HG02973 (cell line): ENCODE measurements around the gene ZNF133.
"Not testable (repeated sequence)": the region's sequence is repeated elsewhere in the genome, so short reads cannot be mapped to it uniquely, and the experiment has no call there.

Source experiments
- ATAC-seq: cut with Tn5 transposase; IDR thresholded peaks from one replicate; pipeline ENCODE4 v1.9.1; 2021; ENCODE audit warnings: moderate library complexity; ENCODE audit not compliant: unreplicated experiment

ZNF133 gene

DNA sequence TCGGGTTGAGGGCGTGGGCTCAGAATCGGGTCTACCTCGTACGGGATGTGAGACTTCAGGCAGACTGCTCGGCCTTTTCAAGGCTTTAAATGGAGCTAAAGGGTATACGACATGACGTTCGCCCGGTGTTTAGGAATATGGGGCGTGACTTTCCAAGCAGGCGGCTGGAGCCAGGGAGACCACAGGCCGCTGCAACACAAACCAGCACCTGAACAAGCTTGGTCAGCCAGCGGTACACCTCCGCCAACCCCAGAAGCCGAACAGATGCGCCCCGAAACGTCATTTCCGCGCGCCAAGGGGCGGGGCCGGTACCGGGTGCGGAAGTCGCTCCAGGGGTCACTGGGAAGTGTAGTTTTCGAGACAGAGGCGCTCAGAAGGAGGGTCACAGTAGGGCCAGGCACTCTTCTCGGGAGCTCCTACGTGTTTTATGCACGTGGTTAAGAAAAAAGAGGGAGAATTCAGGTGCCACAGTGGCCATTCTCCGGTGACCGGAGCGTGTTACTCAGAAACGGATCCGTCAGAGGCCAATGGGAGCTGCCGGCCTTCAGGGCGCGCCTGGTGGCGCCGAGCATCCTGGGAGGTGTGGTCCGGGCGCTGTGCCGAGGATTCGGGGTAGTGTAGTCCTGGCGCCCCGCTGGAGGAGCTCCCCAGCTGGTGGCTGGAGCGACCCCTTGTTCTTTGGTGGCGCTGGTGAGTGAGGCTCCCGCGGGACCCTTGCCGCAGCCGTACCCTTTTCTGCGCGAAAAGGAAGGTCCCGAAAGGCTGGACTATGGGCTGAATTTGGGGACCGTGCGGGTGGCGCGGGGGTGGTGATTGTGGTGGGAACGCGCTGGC lies at the start of gene ZNF133:
Gene ZNF133, plus strand, starts transcription at position 613 of the 834 bp plus-strand sequence. CDS start 17,160 bp downstream, outside the sequence.
- ATAC-seq: peak; percentile 94

DNA sequence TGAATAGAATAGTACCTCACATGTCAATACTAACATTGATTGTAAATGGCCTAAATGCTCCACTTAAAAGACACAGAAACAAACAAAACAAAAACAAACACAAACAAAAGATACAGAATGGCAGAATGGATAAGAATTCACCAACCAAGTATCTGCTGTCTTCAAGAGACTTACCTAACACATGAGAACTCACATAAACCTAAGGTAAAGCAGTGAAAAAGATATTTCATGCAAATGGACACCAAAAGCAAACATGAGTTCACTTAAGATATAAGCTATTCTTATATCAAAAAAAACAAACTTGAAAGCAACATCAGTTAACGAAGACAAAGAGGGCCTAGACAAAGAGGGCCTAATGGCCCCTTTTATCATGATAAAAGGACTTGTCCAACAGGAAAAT lies 47.3 kb upstream of the ZNF133 start:
- ATAC-seq: no peak

DNA sequence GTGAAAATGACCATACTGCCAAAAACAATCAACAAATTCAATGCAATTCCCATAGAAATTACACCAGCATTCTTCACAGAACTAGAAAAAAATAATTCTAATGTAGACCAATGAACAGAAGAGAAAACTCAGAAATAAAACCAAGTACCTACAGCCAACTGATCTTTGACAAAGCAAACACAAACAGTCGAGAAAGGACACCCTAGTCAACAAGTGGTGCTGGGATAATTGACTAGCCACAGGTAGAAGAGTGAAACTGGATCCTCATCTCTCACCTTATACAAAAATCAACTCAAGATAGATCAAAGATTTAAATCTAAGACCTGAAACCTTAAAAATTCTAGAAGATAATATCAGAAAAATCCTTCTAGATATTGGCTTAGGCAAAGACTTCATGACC lies 44.5 kb upstream of the ZNF133 start:
- ATAC-seq: no peak

DNA sequence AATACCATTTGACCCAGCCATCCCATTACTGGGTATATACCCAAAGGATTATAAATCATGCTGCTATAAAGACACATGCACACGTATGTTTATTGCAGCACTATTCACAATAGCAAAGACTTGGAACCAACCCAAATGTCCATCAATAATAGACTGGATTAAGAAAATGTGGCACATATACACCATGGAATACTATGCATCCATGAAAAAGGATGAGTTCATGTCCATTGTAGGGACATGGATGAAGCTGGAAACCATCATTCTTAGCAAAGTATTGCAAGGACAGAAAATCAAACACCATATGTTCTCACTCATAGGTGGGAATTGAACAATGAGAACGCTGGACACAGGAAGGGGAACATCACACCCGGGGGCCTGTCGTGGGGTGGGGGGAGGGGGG lies 39.8 kb upstream of the ZNF133 start:
- ATAC-seq: not testable (repeated sequence)

DNA sequence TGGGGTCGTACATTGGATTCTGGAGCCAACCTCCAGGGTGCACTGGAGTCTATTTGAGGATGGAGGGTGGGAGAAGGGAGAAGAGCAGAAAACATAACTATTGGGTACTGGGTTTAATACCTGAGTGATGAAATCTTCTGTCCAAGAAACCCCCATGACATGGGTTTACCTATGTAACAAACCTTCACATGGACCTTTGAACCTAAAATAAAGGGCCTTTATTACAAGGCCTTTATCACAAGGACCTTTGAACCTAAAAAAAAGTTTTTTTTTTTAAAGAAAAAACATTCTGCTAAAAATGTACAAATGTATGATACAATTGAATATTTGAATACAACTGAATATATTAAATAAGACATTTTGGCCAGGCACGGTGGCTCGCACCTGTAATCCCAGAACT lies 38.1 kb upstream of the ZNF133 start:
- ATAC-seq: no peak

DNA sequence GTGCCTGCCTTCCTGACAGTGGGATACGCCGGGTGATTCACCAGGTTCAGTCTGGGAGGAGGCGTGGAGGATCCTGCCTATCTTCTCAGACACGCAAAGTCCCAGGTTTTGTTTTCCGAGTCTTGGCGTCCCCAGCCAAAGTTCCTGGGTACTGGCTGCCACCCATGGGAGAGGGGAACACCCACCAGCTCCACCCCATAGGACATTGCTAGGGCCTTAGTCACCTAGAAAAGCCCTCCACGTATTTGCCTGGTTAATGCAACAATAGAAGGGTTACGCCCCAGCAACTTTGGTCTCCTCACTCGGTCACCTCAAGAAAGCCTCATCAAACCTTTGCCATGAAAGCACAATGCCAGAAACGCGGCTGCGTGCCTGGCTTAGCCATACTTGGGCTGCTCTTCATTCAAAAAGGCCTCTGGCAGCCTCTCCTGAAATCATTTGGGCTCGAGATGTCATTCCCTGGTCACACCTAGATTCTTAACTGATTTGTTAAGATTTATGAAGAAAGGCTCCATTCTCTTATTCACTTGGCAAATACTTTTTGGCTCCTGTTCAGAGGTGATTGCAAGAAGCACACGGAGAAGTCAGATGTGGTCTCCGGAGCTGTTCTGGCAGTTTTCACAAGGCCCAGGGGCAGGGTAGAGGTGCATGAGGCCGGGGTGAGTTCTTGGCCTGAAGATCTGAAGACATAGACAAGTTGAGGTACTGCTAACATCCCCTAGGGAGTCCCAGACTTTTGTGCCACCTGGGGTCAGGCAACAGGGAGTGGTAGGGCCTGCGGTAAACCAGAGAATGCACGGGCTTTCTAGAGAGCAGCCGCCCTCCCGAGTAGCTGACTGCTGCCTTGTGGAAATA lies 35.5 kb upstream of the ZNF133 start:
- no peak for ATAC-seq

DNA sequence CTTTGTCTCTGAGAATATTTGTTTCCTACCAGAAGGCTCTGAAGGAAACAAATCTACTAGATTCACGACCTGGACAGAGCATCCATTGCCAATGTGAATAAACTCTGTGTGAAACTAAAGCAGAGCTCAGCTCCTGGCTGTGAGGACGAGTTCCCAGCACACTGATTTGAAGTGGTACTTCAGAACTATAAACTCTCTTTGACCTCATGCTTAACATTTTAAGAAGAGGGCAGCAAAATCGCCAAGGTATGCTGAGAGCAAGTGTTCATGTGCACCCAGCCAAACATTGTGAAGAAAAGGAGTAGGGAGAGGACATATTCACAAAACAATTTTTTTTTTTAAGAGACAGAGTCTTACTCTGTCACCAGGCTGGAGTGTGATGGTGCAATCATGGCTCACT lies 33.7 kb upstream of the ZNF133 start:
- ATAC-seq: no peak

DNA sequence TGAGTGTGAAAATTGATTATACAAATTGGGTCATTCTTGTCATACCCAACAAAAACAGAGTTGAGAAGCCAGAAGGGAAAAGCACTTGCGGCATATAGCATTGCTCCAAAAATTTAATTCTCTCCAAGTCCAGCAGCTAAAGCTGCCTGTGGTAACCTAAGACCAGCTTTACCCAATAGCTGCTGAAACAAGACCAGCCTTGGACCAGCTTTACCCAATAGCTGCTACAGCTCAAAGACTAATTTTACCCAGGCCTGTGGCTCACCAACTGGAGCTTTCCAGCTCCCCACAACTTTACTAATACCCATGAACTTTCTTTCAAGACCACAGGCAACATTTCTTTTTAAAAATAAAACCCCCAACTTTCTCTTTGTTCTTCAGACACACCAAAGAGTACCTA lies 32.8 kb upstream of the ZNF133 start:
- ATAC-seq: no peak

DNA sequence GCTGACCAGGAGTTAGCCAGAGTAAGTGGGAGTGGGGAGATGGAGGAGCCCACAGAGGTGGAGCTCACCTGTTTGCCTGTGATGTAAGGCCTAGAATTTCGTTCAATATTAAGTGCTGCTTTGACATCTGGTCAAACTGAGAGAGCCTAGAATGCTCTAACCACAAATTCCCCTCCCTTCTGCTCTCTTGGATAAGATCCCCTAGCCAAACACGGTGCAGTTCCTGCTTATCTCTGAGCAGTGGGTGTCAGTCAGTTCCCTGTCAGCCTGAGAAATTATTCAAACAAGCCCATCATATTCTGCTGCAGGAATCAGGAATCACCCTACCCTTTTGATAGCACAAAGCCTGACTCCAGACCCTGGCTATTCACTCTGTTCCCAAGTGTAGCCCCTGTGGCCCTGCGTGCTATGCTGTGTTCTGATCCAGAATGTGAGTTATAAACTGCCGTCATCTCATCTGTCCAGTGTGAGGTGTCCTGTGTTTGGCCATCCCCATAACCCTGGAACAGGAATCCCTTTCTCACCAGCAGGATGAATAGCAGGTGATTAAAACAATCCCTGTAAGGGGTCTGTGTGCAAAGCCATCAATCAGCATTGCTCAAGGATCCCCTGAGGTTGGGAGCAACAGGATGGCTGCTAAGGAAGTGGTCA lies 31.8 kb upstream of the ZNF133 start:
- ATAC-seq: no peak

DNA sequence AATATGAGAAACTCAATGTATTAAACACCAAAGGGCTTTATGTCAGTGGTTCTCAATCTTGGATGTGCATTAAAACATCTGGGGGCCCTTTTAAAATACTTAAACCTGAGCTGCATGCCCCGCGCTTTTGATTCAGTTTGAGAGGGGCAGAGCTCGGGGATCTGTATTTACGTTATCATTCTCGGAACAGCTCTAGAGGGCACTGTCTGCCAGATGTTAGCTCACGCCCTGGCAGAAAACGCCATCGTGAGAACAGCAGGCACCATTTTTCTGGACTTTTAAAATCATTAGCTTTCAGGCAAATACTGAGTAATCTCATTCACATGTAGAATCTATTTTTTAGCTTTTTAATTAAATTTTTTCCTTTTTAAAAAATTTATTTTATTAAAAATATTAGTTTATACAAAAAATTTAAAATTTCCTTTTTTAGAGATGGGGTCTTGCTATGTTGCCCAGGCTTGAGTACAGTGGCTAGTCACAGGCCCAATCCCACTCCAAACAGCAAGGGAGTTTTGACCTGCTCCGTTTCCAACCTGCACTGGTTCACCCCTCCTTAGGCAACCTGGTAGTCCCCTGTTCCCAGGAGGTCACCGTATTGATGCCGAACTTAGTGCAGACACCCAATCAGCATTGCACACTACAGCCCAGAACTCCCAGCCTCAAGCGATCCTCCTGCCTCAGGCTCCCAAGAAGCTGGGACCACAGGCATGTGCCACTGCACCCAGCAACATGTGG lies 30.0 kb upstream of the ZNF133 start:
- no peak for ATAC-seq

DNA sequence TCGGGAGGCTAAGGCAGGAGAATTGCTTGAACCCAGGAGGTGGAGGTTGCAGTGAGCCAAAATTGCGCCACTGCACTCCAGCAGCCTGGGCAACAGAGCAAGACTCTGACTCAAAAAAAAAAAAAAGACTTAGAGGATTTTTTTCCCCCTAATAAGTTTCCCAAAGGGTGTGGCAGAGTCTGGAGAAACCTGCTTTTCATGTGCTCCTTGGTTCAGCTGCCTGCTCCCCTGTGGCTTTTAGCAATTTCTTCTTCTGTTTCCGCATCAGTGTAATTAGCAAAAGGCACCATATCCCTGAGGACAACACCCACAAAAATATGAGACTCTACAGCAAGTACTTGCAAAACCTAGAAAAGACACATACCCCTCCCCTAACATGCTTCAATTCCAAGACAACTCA lies 28.6 kb upstream of the ZNF133 start:
- ATAC-seq: no peak

DNA sequence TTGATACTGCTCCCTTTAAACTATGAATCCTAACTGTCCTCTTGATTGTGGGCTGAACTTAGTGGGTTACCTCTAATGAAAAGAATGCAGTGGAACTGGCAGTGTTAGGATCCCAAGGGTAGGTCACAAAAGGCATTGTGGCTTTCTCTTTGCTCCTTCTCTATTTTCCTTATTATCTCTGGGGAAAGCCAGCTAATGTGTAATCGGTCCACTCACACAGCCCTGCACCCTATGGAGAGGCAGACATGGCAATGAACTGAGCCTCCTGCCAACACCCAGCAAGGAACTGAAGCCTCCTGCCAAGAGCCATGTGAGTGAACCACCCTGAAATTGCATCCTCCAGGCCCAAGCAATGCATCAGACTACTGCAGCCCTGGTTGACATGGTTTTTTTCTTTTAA lies 24.6 kb upstream of the ZNF133 start:
- no peak for ATAC-seq

DNA sequence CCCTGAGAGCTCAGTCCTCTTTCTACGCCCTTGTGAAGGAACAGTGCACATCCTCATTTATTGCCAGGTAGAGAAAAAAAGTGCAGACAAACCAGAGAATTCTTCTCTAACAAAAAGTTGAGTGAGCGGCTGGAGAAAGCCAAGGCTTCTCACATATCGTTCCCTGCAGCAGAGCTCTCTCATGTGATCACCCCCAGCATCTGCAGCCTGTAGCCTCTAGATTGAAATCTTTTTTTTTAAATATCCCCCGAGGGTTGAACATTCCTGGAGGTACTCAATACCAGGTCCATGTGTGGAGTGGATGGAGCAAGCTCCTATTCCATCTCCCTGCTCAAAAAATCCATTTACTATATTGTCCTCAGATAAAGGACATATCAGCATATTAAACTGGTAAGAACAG lies 22.9 kb upstream of the ZNF133 start:
- ATAC-seq: no peak

DNA sequence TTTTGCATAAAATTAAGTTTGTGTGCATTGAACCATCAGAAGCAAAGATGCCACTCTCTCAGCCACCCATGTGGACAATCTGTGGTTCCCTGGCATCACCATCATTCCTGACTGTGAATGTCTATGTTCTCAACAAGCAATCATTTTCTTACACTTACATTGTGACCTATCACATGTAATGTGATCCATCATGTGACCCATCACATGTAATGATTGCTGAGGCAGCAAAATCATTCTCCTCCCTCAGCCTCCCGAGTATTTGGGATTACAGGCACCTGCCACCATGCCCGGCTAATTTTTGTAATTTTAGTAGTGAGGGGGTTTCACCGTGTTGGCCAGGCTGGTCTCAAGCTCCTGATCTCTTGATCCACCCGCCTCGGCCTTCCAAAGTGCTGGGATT lies 22.0 kb upstream of the ZNF133 start:
- ATAC-seq: no peak

DNA sequence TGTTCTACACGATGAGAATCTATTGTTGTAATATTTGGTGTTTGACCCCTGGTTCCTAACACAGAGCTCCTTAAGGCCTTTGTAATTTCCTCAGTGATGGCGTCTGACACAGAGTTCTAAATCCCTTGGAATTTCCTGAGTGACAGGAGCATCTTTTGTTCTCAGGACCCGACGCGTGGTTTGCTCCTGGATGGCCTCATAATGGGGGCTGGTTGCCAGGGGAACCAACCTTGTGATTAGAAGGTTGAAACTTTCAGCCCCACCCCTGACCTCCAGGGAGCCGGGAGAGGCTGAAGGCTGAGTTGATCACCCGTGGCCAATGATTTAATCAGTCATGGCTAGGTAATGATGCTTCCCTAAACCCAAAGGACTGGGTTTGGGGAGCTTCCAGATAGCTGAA lies 20.5 kb upstream of the ZNF133 start:
- ATAC-seq: no peak

DNA sequence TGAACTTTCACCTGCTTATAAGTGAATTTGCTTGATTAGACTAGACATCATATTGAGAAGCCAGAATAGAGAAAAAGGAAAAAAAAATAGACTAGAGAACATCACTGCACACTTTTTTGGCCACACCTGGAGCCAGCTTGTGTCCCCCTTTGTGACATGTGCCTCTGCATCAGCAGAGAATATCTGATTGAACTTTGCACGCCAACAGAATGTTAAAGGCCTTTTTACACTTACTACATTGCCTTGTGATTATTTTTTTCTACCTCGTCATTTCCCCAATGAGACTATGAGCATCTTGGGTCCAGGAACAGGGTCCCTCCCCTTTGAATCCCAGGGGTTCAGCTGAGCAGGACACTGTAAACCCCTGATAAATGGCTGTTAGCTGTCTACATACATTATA lies 17.2 kb upstream of the ZNF133 start:
- ATAC-seq: no peak

DNA sequence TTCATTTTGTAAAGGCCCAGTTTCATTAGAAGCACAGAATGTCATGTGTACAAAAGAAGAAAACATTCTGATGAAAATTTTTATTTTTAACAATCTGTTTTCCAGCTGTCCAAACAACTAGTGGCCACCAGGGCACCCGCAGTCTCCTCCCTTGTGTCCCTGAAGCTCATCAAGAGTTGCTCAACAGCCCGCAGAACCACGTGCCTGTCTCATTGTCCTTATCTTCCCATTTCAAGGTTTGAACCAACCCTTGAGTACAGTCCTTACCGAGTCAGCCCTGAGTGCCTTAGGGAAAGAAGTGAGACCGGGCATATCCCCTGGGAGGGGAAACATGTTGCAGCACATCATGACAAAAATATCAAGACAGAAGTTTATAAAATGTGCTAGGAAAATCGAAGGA lies 15.9 kb upstream of the ZNF133 start:
- no peak for ATAC-seq

DNA sequence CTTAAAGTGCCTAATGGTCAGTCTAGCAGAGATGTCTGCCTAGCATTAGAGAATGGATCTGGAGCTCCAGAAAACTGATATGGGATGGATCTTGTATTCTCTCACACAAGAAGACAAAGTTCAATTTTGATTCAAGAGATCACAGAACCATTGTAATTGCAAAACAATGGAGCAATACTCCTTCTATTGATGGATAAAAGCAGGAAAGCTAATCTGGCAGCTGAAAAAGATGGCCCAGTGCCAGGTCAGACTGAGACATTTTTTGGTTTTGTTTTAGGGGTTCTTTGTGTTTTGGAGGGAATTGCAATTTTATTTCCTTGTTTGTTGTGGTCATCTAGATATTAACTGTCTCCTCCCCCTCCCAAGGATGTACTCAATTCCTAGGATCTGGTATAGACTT lies 14.6 kb upstream of the ZNF133 start:
- no peak for ATAC-seq

DNA sequence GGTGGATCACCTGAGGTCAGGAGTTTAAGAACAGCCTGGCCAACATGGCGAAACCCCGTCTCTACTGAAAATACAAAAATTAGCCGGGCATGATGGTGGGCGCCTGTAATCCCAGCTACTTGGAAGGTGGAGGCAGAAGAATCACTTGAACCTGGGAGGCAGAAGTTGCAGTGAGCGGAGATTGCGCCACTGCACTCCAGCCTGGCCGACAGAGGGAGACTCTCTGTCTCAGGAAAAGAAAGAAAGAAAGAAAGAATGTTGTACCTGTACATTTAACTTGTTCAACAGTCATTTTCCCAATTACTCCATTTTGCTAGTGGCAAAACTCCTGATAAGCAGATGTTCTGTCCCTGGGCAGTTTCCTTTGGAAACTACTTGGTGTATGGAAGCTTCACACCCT lies 12.4 kb upstream of the ZNF133 start:
- not testable (repeated sequence) for ATAC-seq

DNA sequence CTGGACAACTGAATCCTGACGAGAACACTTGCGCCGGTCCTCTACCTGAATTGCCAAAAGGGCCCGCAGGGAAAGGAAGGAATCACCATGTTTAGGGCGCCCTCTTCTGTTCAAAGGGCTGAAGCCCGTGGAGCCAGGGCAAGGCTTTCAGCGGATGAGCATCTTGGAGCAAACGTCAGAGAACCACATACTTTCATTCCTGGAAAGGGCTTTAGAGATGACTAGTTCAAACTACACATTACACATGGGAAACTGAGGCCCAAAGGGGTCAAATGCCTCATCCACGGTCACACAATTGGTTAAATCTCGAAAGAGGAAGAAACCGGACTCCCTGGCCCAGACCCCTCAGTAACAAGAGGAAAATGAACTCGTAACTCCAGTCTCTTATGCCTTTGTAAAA lies 11.5 kb upstream of the ZNF133 start:
- peak; percentile 40 for ATAC-seq

DNA sequence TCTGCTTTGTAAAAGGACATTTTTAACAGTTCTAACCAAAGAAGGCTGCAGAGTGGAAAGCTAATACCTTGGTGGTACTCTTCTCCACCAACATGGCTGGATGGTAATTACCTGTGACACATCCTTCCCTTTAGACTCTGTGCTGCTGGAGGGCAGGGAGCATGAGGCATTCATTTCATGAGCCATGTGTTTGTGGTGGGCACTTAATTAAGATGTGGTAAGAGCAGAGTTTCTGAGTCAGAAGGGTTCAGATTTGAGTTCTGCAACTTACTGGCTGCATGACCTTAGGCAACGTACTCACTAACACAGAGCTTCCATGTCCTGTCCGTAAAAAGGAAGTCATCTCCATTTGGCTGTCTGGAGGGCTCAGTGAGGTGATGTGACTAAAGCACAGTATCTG lies 9.1 kb upstream of the ZNF133 start:
- ATAC-seq: no peak
